Tibial nerve (tissue), 4 donors: Measurements from ENCODE around the gene RPL35A. TPM values are rescaled to one million over a fixed set of nuclear protein-coding genes. Genes with fewer than 3 reads are reported as not detected.

ENCODE experiments used
- DNase-seq, 2 donors: peaks; one replicate each; pipeline ENCODE4 v3.0.0-alpha.2; 2019; ENCODE audit warnings: low spot score in 2 of 2
- H3K27ac ChIP-seq, 4 donors: fragments of 200-600 bp; sonication (generic) in 3 of 4; one replicate each; pipeline ENCODE4 v1.5.1; 2017 to 2019; ENCODE audit warnings: mild to moderate bottlenecking in 1 of 4
- H3K27me3 ChIP-seq, 2 donors: fragments of 200-600 bp; sonication (generic) in 1 of 2; one replicate each; pipeline versions ENCODE4 v1.5.1 to v1.6.0; 2017 to 2019
- H3K36me3 ChIP-seq, 3 donors: fragments of 200-600 bp; sonication (generic); one replicate each; pipeline ENCODE4 v1.5.1; 2018 to 2019
- H3K4me1 ChIP-seq, 4 donors: fragments of 200-600 bp; sonication (generic) in 3 of 4; one replicate each; pipeline ENCODE4 v1.5.1; 2017 to 2019
- H3K4me3 ChIP-seq, 4 donors: fragments of 200-600 bp; sonication (generic) in 3 of 4; one replicate each; pipeline ENCODE4 v1.5.1; 2017 to 2019; ENCODE audit warnings: mild to moderate bottlenecking in 1 of 4, moderate library complexity in 1 of 4
- H3K9me3 ChIP-seq, 4 donors: fragments of 200-600 bp; sonication (generic) in 3 of 4; one replicate each; pipeline ENCODE4 v1.5.1; 2017 to 2019
- CTCF ChIP-seq, 5 experiments: fragments of 200-600 bp in 3 of 5; fragments of 450-650 bp in 2 of 5; sonication (generic) in 3 of 5; IDR thresholded peaks; one replicate each; pipeline ENCODE4 v1.5.1; 2016 to 2019; ENCODE audit warnings: antibody characterized with exemption in 5 of 5, mild to moderate bottlenecking in 3 of 5, moderate library complexity in 2 of 5
- EP300 ChIP-seq, 2 donors: sonication (generic); formaldehyde crosslinking; IDR thresholded peaks; one replicate each; pipeline ENCODE4 v1.6.1; 2017; ENCODE audit warnings: antibody characterized with exemption in 2 of 2, mild to moderate bottlenecking in 1 of 2
- POLR2A ChIP-seq, 2 donors: fragments of 450-650 bp; IDR thresholded peaks; one replicate each; pipeline ENCODE4 v1.6.1; 2017; ENCODE audit warnings: antibody characterized with exemption in 2 of 2, mild to moderate bottlenecking in 2 of 2, moderate library complexity in 2 of 2
- WGBS, 2 donors: methylation state at CpG; one replicate each; pipeline ENCODE4 v1.1.5; 2018; 5-methylcytosine and 5-hydroxymethylcytosine counted together
- total RNA-seq, 4 donors: library from RNA; depleted of rRNA; stranded (reverse); fragments of >200 nt; gene quantifications; one replicate each; pipeline ENCODE4 v1.1.0, GENCODE V29; 2016

RPL35A gene
- 100 to 1,000 TPM; 250 to 531 (median 413) TPM for total RNA-seq

- WGBS, 2 donors = 0 to 1% methylated on average over 36 of the region's 36 CpGs
- peak in 1 of 5 experiments; percentile 38 for TF ChIP-seq CTCF (IDR thresholded peaks at IDR 0.05)
- peak; percentile 93 to 98 for TF ChIP-seq EP300 (IDR thresholded peaks at IDR 0.05)
- TF ChIP-seq POLR2A (IDR thresholded peaks at IDR 0.05) = peak; percentile 84
- peaks cover 4 to 42% (median 34%) of the 10 kb centered on the region in 3 donors for H3K36me3 ChIP-seq
Measured at GRCh38 chr3:197949778-197950676, at the start of gene RPL35A. Gene RPL35A (plus strand): TSS chr3:197950190. CDS start chr3:197950968, 778 bp downstream.

GRCh38 chr3:197901626-197902025 is 48.4 kb upstream of the RPL35A start:
- no peak for DNase-seq
- Histone ChIP-seq H3K4me1 (peaks cover 0 to 14% (median 0%) of the 10 kb centered on the region in 4 donors), H3K27me3 (no peaks in the 10 kb centered on the region), H3K9me3 (no peaks in the 10 kb centered on the region), H3K4me3 (no peak overlapping the region), H3K36me3 (peaks cover 0 to 5% (median 0%) of the 10 kb centered on the region in 3 donors), H3K27ac (no peak overlapping the region)
- TF ChIP-seq EP300 (IDR thresholded peaks at IDR 0.05) (no peak), POLR2A (IDR thresholded peaks at IDR 0.05) (no peak), CTCF (IDR thresholded peaks at IDR 0.05) (no peak)
- 95 to 98% methylated on average over 4 of the region's 4 CpGs for WGBS, 2 donors

More at GRCh38 chr3:197949778-197950676, at the start of gene RPL35A:
- H3K27me3 ChIP-seq = no peaks in the 10 kb centered on the region
- H3K4me3 ChIP-seq = peak within 1 kb of the TSS; percentile 59 to 82 (median 74)
- H3K27ac ChIP-seq = peak within 1 kb of the TSS; percentile 79 to 96 (median 90)
- peaks cover 0 to 46% (median 29%) of the 10 kb centered on the region in 4 donors for H3K4me1 ChIP-seq
- DNase-seq = peak; percentile 78 to 82
- H3K9me3 ChIP-seq = no peaks in the 10 kb centered on the region

DNA sequence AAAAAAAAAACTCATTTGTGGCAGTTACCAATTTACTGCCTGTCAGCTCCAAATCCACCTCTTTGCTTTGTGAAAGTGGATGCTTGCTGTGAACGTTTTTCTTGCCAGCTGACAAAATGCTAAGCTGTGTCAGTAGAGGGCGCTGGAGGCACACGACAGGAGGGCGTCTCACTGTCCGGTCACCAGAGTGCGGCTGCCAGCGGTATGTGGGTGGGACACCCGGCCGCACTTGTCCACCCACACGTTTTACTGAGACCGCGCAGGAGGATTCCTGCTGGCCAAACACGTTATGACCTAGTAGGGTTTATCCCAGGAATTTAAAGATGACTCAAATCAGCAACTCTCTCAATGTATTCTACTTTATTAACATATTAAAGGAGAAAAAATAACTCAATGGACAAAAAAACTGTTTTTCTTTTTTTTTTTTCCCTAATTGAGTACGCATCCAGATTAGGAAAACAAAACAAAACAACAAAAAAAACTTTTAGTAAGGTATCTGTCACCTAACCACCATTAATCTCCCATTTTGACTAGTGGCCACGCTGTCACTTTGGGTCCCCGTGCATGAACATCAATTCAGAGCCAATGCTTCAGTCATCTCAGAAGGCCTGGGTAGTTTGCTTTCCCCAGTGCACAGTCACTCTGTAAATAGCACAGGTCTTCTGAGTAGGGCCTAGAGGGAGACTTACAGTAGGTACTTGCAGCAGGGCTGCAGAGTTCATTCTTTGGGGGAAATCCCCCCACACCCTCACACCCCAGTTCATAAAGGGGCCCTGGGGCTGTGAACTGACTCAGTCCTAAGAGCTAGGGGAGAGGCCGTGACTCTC is 43.8 kb upstream of the RPL35A start:
- peak; percentile 88 to 90 (median 88) for TF ChIP-seq CTCF (IDR thresholded peaks at IDR 0.05)
- TF ChIP-seq POLR2A (IDR thresholded peaks at IDR 0.05) = no peak
- peak in 1 of 2 donors; percentile 43 for TF ChIP-seq EP300 (IDR thresholded peaks at IDR 0.05)
- Histone ChIP-seq H3K27me3 (no peaks in the 10 kb centered on the region), H3K27ac (peak overlapping the region in 2 of 4 donors; percentile 5 to 34), H3K36me3 (no peaks in the 10 kb centered on the region), H3K4me1 (peaks cover 0 to 14% (median 0%) of the 10 kb centered on the region in 4 donors), H3K9me3 (no peaks in the 10 kb centered on the region), H3K4me3 (no peak overlapping the region)
- WGBS, 2 donors = 11 to 14% methylated on average over 17 of the region's 17 CpGs
- DNase-seq = peak; percentile 76 to 90

DNA sequence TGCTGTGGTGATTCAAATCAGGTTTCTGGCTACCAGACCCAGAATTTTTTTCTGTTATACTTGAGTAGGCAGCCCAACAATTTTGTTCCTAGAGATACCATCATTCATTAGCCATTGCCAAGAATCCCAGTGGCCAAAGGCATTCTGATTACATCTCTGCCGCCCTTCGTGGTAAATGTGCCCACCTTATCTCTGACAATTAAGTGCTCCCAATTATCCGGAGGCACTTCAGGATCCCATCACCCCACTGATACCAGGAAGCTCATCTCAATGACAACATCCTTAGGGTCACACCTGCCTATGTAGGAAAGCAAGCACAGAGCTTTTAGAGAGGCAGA is 43.2 kb upstream of the RPL35A start:
- no peaks in the 10 kb centered on the region for H3K36me3 ChIP-seq
- peak overlapping the region in 1 of 4 donors; percentile 5 for H3K27ac ChIP-seq
- no peak for DNase-seq
- no peak overlapping the region for H3K4me3 ChIP-seq
- H3K27me3 ChIP-seq = no peaks in the 10 kb centered on the region
- 74 to 77% methylated on average over 3 of the region's 3 CpGs for WGBS, 2 donors
- TF ChIP-seq CTCF (IDR thresholded peaks at IDR 0.05) (no peak), POLR2A (IDR thresholded peaks at IDR 0.05) (no peak), EP300 (IDR thresholded peaks at IDR 0.05) (no peak)
- H3K4me1 ChIP-seq = peaks cover 0 to 14% (median 0%) of the 10 kb centered on the region in 4 donors
- H3K9me3 ChIP-seq = no peaks in the 10 kb centered on the region
